Gastrocnemius medialis (tissue), 4 donors: ENCODE measurements around the gene POLR3C. TPM values are rescaled to one million over a fixed set of nuclear protein-coding genes. Genes with fewer than 3 reads are reported as not detected.

Source experiments
- ATAC-seq, 2 donors: fragments of 150-250 bp; one replicate each; pipeline ENCODE4 v1.9.1; 2016
- DNase-seq, 2 donors: peaks; one replicate each; pipeline ENCODE4 v3.0.0-alpha.2; 2019
- H3K27ac ChIP-seq, 4 donors: fragments of 200-600 bp; sonication (generic); 1 replicate in 1 of 4; 2 replicates in 3 of 4; pipeline ENCODE4 v1.5.1; 2016 to 2018; ENCODE audit warnings: mild to moderate bottlenecking in 2 of 4, moderate library complexity in 1 of 4
- H3K27me3 ChIP-seq, 3 donors: fragments of 200-600 bp; sonication (generic) in 2 of 3; 1 replicate in 1 of 3; 2 replicates in 2 of 3; pipeline versions ENCODE4 v1.5.1 to v1.6.0; 2016 to 2019; ENCODE audit warnings: mild to moderate bottlenecking in 1 of 3, moderate library complexity in 1 of 3
- H3K36me3 ChIP-seq, 2 donors: fragments of 200-600 bp; sonication (generic) in 1 of 2; one replicate each; pipeline ENCODE4 v1.5.1; 2017 to 2018
- H3K4me1 ChIP-seq, 2 donors: fragments of 200-600 bp; sonication (generic) in 1 of 2; one replicate each; pipeline ENCODE4 v1.5.1; 2016 to 2017; ENCODE audit warnings: mild to moderate bottlenecking in 2 of 2
- H3K4me3 ChIP-seq, 4 donors: fragments of 200-600 bp; sonication (generic) in 3 of 4; 1 replicate in 1 of 4; 2 replicates in 3 of 4; pipeline ENCODE4 v1.5.1; 2016 to 2019; ENCODE audit warnings: mild to moderate bottlenecking in 2 of 4
- H3K9me3 ChIP-seq, 3 donors: fragments of 200-600 bp; sonication (generic) in 2 of 3; 1 replicate in 1 of 3; 2 replicates in 2 of 3; pipeline ENCODE4 v1.5.1; 2016 to 2019
- CTCF ChIP-seq, 5 experiments: fragments of 450-650 bp in 3 of 5; fragments of 200-600 bp in 2 of 5; sonication (generic) in 2 of 5; IDR thresholded peaks in 4 of 5; conservative IDR thresholded peaks in 1 of 5; 1 replicate in 4 of 5; 2 replicates in 1 of 5; pipeline ENCODE4 v1.5.1; 2016 to 2019; ENCODE audit warnings: antibody characterized with exemption in 5 of 5, mild to moderate bottlenecking in 3 of 5, moderate library complexity in 3 of 5
- POLR2A ChIP-seq, 2 donors: fragments of 450-650 bp; IDR thresholded peaks; one replicate each; pipeline ENCODE4 v1.6.1; 2017; ENCODE audit warnings: antibody characterized with exemption in 2 of 2, mild to moderate bottlenecking in 2 of 2, moderate library complexity in 2 of 2
- in situ Hi-C, 4 donors: fragments of 200-750 bp; cut with MboI; loops; one replicate each; pipeline versions ENCODE4 v1.15.0 to v1.8.0; 2017; ENCODE audit warnings: low sequenced_read_pairs in 4 of 4
- intact Hi-C: fragments of 100-400 bp; cut with DNase I; formaldehyde crosslinking; loops from one replicate; pipeline ENCODE4 v1.15.1; 2023; ENCODE audit warnings: low total_unique reads
- total RNA-seq, 4 donors: library from RNA; depleted of rRNA; stranded (reverse); fragments of >200 nt; gene quantifications; one replicate each; pipeline versions ENCODE4 v1.1.0 to v1.2.3, GENCODE V29; 2016

The POLR3C gene
- total RNA-seq, 4 donors from 2014 or later = 23.0 to 27.8 (median 26.4) TPM

GRCh38 chr1:145858901-145859490 is 35.0 kb downstream of the POLR3C start, which contains the start of gene PIAS3:
Gene PIAS3 (minus strand): TSS chr1:145859081. CDS start chr1:145858990, 91 bp downstream.
- in situ Hi-C loops = no loop called here
- peak; percentile 95 for DNase-seq
- Histone ChIP-seq H3K4me1 (peaks cover 19 to 21% of the 10 kb centered on the region in 2 donors), H3K27ac (peak within 1 kb of the TSS; percentile 90 to 96 (median 92)), H3K27me3 (no peaks in the 10 kb centered on the region), H3K36me3 (peaks cover 0 to 28% of the 10 kb centered on the region in 2 donors), H3K4me3 (peak within 1 kb of the TSS; percentile 74 to 96 (median 82)), H3K9me3 (no peaks in the 10 kb centered on the region)
- TF ChIP-seq POLR2A (IDR thresholded peaks at IDR 0.05) = peak; percentile 85 to 89
- TF ChIP-seq CTCF (IDR thresholded peaks at IDR 0.05 in 4 of 5, conservative IDR thresholded peaks at IDR 0.05 in 1 of 5) = no peak
- peak; percentile 82 to 83 for ATAC-seq
- intact Hi-C loops = loop anchor here (2.0 to 5.0 kb wide), 2 partner anchors 58 to 68 kb away; partner anchors contain the start of genes PEX11B and RBM8A

- in situ Hi-C loops (no loop called here), intact Hi-C loops (loop anchor here (2.0 to 5.0 kb wide), 2 partner anchors 58 to 67 kb away; partner anchors contain the start of genes PEX11B and RBM8A)
- peak; percentile 88 to 89 for TF ChIP-seq POLR2A (IDR thresholded peaks at IDR 0.05)
- TF ChIP-seq CTCF (IDR thresholded peaks at IDR 0.05 in 4 of 5, conservative IDR thresholded peaks at IDR 0.05 in 1 of 5) = peak in 1 of 5 experiments; percentile 13
- H3K27me3 ChIP-seq = no peaks in the 10 kb centered on the region
- peak; percentile 79 to 90 for DNase-seq
- H3K9me3 ChIP-seq = no peaks in the 10 kb centered on the region
- H3K4me1 ChIP-seq = peaks cover 19 to 21% of the 10 kb centered on the region in 2 donors
- peak overlapping the region; percentile 74 to 96 (median 82) for H3K4me3 ChIP-seq
- peak overlapping the region; percentile 90 to 96 (median 92) for H3K27ac ChIP-seq
- peaks cover 0 to 23% of the 10 kb centered on the region in 2 donors for H3K36me3 ChIP-seq
- peak; percentile 80 to 81 for ATAC-seq
These were observed 35.6 kb downstream of the POLR3C start for GRCh38 chr1:145859491-145860023.

- DNase-seq (no peak), ATAC-seq (no peak)
- TF ChIP-seq POLR2A (IDR thresholded peaks at IDR 0.05) (no peak), CTCF (IDR thresholded peaks at IDR 0.05 in 4 of 5, conservative IDR thresholded peaks at IDR 0.05 in 1 of 5) (no peak)
- Histone ChIP-seq H3K4me3 (no peak overlapping the region), H3K36me3 (peaks cover 0 to 24% of the 10 kb centered on the region in 2 donors), H3K27me3 (no peaks in the 10 kb centered on the region), H3K9me3 (no peaks in the 10 kb centered on the region), H3K27ac (no peak overlapping the region), H3K4me1 (peaks cover 5 to 8% of the 10 kb centered on the region in 2 donors)
- intact Hi-C loops = no loop called here
- in situ Hi-C loops = no loop called here
These were observed 39.5 kb downstream of the POLR3C start for GRCh38 chr1:145863282-145864018.

GRCh38 chr1:145868232-145868631 is 44.2 kb downstream of the POLR3C start:
- no peak overlapping the region for H3K4me3 ChIP-seq
- H3K36me3 ChIP-seq = peaks cover 0 to 24% of the 10 kb centered on the region in 2 donors
- TF ChIP-seq CTCF (IDR thresholded peaks at IDR 0.05 in 4 of 5, conservative IDR thresholded peaks at IDR 0.05 in 1 of 5) (no peak), POLR2A (IDR thresholded peaks at IDR 0.05) (no peak)
- in situ Hi-C loops = no loop called here
- no peak overlapping the region for H3K27ac ChIP-seq
- H3K27me3 ChIP-seq = no peaks in the 10 kb centered on the region
- intact Hi-C loops = no loop called here
- ATAC-seq (no peak), DNase-seq (no peak)
- H3K4me1 ChIP-seq = peaks cover 14 to 18% of the 10 kb centered on the region in 2 donors
- no peaks in the 10 kb centered on the region for H3K9me3 ChIP-seq
